MV-4-11 (cell line): ENCODE measurements around the gene CHCHD3.
"Not testable (repeated sequence)": the region's sequence is repeated elsewhere in the genome, so short reads cannot be mapped to it uniquely, and the experiment has no call there.

Source experiments
- DNase-seq: peaks from one replicate; lab custom pipeline; 2025; lab: John Stamatoyannopoulos, UW

The CHCHD3 gene

GRCh38 chr7:132953468-132953867 lies 128.4 kb downstream of the CHCHD3 start:
- no peak for DNase-seq

GRCh38 chr7:132950725-132951124 lies 131.2 kb downstream of the CHCHD3 start:
- no peak for DNase-seq

GRCh38 chr7:132947011-132947410 lies 134.9 kb downstream of the CHCHD3 start:
- DNase-seq: no peak

- DNase-seq: no peak
Measured at GRCh38 chr7:132944774-132945173, 137.1 kb downstream of the CHCHD3 start.

GRCh38 chr7:132943645-132944044 lies 138.2 kb downstream of the CHCHD3 start:
- no peak for DNase-seq

- DNase-seq: no peak
Measured at GRCh38 chr7:132942701-132943100, 139.2 kb downstream of the CHCHD3 start.

- no peak for DNase-seq
Measured at GRCh38 chr7:132941905-132942304, 140.0 kb downstream of the CHCHD3 start.

- peak; percentile 78 for DNase-seq
Measured at GRCh38 chr7:132941428-132941827, 140.5 kb downstream of the CHCHD3 start.

GRCh38 chr7:132940084-132940483 lies 141.8 kb downstream of the CHCHD3 start:
- no peak for DNase-seq

- DNase-seq: no peak
Measured at GRCh38 chr7:132939495-132939894, 142.4 kb downstream of the CHCHD3 start.

- no peak for DNase-seq
Measured at GRCh38 chr7:132937286-132937685, 144.6 kb downstream of the CHCHD3 start.

- no peak for DNase-seq
Measured at GRCh38 chr7:132935608-132936007, 146.3 kb downstream of the CHCHD3 start.

- no peak for DNase-seq
Measured at GRCh38 chr7:132934017-132934416, 147.9 kb downstream of the CHCHD3 start.

- peak; percentile 63 for DNase-seq
Measured at GRCh38 chr7:132933072-132933458, 148.8 kb downstream of the CHCHD3 start.

GRCh38 chr7:132932296-132933071 lies 149.4 kb downstream of the CHCHD3 start:
- no peak for DNase-seq

GRCh38 chr7:132930881-132931280 lies 151.0 kb downstream of the CHCHD3 start:
- DNase-seq: no peak

GRCh38 chr7:132929944-132930343 lies 151.9 kb downstream of the CHCHD3 start:
- peak; percentile 81 for DNase-seq

- DNase-seq: no peak
Measured at GRCh38 chr7:132919771-132920170, 162.1 kb downstream of the CHCHD3 start.

GRCh38 chr7:132915647-132916046 lies 166.2 kb downstream of the CHCHD3 start:
- DNase-seq: no peak

- DNase-seq: no peak
Measured at GRCh38 chr7:132910657-132911056, 171.2 kb downstream of the CHCHD3 start.

GRCh38 chr7:132907380-132907940 lies 174.4 kb downstream of the CHCHD3 start:
- no peak for DNase-seq

- DNase-seq: no peak
Measured at GRCh38 chr7:132906193-132906835, 175.6 kb downstream of the CHCHD3 start.

- DNase-seq: not testable (repeated sequence)
Measured at GRCh38 chr7:132905136-132905535, 176.8 kb downstream of the CHCHD3 start.
